ENCODE data around the gene MAFB. TPM values are rescaled to one million over a fixed set of nuclear protein-coding genes. Genes with fewer than 3 reads are reported as not detected.
"Not testable (repeated sequence)": the region's sequence is repeated elsewhere in the genome, so short reads cannot be mapped to it uniquely, and the experiment has no call there.

Gene MAFB
- 0.97 and 1.1 TPM in 2 replicates for total RNA-seq (2014; rRNA removed; shearing (Covaris generic))

DNA sequence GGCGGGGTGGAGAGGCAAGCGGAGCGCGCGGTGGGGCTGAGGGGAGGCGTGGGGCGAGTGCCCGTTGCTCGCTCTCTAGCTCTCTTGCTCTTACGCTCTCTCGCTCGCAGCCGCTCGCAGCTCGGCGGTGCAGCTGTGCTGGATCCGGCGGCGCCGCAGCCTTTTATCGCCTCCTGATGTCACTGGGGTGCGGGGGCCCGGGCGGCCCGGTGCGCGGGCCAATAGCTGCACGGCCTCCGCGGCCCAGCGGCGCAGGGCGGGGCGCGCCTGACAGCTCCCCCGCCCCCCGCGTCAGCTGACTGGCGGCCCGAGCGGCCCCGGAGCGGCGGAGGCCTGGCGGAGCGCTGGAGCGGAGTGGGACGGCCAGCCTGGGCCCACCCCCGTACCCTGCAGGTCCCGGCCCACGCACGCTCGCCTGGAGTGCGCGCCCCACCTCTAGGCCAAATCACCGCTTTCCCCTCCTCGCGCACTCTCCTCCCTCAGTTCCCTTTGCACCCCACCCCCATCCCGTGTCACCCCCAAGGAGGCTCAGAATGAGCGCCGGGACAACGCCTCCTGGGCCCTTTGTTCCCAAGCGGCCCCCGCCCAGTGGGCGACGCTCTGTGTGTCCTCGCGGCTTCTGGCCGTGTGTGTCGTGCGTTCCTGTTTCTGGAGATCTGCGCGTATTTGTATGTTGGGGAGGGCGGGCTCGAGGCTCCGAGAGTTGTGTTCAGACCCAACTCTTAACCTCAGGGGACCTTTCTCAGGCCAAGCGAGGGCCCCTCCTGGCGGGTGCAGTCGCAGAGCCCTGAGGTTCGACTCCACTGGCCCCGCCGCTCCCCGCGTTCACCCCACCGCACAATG, at the start of gene MAFB:
TSS of gene MAFB (minus strand) at position 137 of the 843 bp plus-strand sequence. CDS start 386 bp downstream, outside the sequence.
- DNase-seq (ENCODE audit: low read depth), result peak; percentile 86

DNA sequence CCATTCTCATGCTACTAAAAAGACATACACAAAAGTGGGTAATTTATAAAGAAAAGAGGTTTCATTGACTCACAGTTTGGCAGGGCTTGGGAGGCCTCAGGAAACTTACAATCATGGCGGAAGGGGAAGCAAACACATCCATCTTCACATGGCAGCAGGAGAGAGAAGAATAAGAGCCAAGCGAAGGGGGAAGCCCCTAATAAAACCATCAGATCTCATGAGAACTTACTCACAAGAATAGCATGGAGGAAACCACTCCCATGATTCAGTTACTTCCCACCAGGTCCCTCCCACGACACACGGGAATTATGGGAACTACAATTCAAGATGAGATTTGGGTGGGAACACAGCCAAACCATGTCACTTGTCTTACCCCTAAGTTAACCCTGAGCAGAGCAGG, 47.4 kb upstream of the MAFB start:
- not testable (repeated sequence) for DNase-seq (ENCODE audit: low read depth)

DNA sequence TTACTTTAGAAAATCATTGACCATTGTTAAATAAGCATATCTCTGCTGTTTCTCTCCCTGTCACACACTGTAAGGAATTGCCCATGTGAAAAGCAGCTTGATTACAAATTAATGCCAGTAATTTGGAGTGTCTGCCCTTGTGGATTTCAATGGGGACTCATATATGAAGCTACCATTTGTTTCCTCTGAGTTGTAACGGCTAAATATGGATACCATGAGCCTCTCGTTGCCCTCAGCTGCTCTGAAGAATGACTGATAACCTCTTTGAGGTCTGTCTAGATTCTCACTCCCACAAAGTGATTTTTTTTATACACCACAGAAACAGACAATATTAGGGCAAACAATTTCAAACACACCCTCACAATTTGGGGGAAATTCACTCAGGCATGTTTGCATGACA, 40.0 kb upstream of the MAFB start:
- no peak for DNase-seq (ENCODE audit: low read depth)

DNA sequence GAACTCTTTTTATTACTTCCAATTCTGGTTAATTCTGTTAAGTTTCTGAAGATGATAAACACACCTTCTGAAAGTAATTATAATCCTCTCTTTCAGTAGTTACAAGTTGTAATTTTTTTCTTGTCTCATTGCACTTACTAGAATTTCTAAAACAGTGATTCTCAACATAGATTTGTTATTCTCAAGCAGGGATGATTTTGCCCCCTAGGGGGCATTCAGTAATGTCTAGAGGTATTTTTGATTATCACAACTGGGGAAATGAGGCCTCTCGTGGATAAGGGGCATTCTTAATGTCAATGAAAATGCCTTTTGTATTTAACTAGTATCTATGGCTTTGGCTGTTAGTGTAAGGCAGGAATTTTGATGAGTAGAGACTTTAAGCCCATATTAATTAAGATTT, 39.4 kb upstream of the MAFB start:
- no peak for DNase-seq (ENCODE audit: low read depth)

DNA sequence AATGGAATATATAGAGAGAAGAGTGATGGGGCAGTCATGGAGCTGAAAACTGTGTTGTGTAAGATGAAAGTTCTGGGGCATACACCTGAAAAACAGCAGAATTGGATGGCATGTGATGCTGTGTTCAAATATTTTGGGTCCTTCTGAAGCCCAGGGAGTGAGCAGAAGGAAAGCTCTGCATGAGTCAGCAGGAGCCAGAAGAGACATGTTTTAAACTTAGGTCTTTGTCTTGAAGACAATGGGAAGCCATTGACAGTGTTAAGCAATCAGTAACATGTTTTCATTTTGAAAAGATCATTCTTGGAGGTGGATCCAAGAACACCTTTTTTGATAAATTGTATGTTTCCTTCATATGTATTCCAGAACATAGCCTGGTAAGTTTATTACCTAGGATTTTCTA, 38.9 kb upstream of the MAFB start:
- DNase-seq (ENCODE audit: low read depth), result no peak

DNA sequence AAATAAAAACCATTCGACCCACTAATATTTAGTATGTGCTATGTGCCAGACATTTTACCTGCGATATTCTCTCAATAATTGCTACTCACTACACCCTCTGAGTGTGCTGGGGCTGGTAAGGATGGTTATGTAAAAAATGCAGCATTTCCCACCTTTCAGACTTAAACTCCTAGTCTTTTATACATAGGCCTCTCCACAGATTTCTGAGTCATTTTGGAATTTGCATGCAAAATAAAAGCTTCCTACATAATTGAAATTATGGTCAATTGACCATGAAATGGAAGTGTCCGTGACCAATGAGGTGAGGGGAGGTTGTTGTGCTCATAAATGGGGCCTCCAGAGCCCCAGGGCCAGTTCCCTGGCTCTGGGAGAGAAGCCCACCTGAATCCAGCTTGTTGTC, 37.7 kb upstream of the MAFB start:
- no peak for DNase-seq (ENCODE audit: low read depth)

DNA sequence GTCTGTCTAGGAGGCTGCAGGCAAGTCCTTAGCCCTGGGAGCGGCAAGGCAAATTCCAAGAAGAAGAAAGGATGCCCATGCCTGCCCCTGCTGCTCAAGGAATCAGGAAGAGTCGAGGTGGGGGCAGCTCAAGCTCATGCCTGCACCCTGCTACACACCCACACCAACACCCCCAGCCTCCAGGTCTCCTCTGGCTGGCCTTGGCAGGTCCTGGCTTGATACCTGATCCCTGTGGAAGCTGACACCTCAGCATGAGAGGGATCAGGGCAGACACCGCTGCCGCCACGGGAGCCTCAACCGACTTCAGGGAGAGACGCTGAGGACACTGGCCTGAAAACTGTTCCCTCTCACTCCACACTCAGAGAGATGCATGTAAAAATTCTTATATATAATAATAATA, 35.5 kb upstream of the MAFB start:
- no peak for DNase-seq (ENCODE audit: low read depth)

DNA sequence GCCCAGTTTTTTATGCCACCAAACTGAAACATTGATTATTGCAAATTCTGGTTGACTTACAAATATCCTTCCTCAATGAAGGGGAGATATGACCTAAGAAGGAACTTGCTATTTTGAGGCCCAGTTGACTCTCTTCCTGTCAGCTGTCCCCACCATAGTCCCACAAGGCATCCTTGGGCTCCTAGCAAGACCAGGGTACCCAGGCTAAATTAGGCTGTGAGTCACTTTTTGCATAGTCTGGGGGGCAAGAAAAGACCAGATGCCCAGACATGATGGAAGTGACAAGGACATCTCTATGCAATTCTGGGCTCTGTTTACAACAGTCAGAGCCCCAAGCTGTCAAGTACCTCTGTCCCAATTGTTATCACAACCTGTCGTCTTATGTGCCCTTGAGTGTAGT, 31.8 kb upstream of the MAFB start:
- no peak for DNase-seq (ENCODE audit: low read depth)

DNA sequence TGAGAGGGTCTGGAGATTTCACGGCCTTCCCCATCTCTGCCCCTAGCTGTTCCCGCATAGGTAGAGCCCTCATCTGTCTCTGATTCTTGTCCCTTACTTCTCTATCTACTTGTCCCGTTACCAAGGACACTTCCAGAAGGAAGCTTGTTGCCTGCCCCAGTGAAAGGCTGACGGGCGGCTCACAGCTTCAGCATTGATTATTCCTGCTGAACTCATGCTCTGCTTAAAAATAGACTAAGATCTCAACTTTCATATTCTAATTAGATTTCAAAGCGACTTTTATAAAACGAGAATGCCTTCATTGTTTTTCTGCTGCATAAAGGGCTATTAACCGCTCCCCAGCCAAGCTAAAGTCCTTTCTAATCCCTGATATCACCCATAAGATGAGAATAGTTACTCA, 31.1 kb upstream of the MAFB start:
- DNase-seq (ENCODE audit: low read depth), result no peak

DNA sequence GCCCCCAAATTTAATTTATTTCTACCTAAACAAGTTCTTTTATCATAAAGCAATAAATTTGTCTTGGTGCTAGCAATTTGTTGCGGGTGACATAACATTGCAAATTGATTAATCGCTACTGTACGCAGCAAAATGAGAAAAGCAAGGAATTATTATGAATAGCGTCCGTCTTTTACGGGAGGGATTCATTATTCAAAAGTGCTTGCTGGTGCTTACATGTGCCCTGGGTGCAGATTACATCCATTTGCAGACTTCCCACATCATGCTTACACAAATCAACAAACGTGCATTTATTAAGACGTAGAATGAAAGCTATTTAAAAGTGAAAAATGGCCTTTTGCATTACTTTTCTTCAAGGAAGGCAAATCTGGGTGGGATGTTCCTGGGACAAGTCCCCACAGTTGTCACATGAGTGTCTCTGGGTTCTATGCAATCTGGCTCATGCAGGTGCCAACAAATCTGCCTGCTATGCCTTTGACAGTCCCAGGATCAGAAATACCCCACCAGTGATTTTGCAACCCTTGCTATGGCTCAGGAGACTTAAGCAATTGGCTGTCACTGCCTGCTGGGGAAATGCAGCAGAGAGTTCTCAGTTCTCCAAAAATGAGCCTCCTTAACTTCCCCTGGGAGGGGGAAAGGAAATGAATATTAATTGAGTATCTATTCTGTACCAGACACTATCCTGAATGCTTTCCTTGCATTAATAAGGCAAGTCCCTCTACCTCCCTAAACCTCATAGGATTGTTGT, 30.1 kb upstream of the MAFB start:
- no peak for DNase-seq (ENCODE audit: low read depth)

DNA sequence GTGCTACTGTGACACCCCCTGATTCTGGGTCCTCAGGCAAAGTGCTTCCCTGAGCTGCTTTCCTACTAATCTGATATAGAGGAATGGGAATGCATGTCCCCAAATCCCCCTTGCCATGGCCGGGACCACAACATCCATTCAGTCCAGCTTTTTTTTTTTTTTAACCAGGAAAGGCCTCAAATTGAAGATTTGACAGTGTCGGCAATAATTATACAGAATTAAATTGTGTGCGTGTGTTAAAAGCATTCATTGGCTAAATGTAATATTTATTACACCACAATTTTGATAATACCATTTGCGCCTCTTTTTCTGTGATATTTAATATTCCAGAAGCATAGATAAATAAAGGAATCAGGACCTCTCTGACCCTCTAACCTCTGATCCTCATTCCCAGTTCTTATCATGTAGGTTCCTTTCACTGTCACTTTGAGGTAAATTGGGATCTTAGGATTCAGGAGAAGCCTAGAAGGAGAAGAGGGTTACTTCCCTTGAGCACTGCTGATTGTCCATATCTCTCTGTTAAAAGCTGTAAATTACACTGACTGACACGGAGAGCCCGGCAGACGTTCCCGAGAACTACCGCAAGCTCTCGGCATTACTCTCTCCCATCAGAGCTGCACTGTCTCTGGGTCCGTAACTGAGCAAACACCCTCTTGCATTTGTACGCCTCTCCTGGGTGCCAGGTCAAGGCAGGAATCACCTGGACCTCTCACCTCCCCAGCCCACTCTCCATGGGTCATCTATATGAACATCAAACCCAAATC, 29.4 kb upstream of the MAFB start:
- no peak for DNase-seq (ENCODE audit: low read depth)

DNA sequence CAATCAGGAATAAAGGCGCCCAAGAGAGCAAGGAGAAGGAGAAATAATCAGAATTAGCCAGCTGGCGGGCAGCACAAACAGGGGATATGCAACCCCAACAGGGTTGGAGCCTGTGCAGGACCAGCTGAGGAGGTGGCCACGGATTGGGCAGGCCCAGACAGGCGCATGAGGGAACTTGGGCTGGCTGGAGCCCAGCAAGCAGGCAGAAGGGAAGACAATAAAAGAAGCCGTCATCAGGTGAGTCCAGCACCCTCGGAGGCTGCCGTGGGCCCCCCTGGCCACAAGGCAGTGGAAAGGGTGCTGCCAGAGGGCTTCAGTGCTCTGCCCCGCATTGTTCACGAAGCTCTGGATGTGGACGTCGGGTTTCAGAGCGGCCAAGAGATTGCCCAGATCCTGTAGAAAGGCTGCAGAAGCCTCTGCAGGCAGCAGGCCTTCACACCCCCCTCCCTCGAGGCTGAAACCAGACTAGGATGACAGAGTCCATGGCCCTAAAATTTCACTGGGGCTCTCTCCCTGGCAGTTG, 28.4 kb upstream of the MAFB start:
- DNase-seq (ENCODE audit: low read depth), result no peak

DNA sequence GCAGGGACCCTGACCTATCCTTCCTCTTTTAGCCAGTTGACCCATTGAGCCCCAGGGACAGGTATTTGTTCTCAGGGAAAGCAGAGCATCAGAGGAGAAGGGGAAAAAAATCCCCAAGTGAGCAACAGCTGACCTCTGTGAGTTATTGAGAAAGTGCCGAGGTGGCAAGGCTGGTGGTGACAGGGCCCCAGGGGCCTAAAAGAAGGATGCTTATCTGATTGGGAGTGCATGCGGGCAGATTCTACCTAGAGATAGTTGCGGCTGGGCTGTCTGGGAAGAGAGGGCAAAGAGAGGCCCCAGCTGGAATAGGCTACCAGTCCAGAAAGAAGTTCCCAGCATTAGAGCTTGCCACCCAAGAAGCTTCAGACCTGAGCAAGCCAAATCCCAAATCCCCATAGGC, 26.5 kb upstream of the MAFB start:
- DNase-seq (ENCODE audit: low read depth), result no peak

DNA sequence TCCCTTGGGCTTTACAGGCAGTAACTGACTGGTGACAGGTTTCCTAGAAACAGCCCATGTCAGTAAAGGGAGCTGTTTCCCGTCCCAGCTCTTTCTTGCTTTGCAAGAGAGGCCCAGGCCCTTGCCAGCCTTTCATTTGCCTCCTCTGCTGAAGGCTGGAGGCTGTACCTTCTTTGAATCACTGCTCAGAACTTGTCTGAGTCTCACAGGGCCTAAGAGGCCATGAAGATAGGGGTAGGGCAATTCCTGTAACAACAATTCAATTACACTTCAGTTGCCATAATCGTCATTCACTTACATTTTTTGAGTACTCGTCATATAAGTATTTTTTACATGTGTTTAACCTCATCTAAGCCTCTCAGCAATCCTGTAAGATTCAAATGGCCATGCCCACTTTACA, 25.9 kb upstream of the MAFB start:
- no peak for DNase-seq (ENCODE audit: low read depth)

DNA sequence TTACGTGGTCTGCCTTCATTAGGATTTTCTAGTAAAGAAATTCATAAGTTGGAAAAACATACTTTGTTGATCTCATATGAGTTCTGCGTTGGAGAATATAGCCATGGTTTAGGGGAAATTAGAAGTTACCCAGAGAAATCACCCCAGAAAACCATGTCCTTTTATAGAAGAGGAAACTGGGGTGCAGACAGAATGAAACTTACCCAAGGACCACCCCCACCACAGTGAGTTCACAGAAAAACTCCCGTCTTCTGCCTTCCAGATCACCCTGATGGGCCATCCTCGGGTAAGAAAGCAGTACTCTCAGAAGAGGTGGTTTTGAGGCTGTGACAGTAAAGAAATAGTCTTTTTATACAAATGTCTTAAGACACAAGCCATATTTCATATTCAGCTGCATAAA, 25.1 kb upstream of the MAFB start:
- no peak for DNase-seq (ENCODE audit: low read depth)

DNA sequence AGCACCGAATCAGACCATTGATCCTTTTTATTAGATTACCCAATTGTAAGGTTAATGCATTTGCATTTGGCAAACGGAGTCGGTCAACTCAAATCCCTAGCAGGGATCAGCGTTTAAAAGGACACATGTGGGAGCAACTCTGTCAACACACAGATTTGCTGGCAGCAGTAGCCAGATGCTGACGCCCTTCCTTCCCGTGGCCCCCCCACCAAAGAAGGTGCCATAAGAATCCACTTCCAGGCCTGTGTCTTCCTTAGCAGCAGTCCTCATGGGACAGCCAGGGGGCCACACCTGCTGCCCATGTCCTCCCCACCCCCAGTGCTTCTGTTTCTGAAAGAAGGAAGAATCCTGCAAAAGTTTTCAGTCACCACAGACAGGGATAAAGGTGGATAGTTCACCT, 24.5 kb upstream of the MAFB start:
- no peak for DNase-seq (ENCODE audit: low read depth)

DNA sequence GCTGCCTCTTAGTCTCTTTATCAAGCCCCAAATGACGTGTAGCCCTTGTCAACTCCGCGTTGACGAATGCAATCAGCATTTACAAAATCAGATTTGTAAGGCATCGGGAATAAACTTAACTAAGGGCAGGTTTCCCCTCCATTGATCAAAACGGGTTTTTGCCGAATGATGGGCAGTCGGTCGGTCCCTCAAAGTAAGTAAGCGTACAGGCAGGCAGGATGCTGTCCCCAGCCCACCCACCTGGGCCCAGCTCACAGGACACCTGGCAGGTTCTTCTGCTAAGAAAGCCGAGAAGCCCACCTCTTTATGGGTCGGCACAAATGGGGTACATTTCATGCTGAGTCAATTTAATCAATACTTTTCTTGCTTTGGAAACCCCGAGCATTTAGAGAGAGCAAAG, 22.0 kb upstream of the MAFB start:
- DNase-seq (ENCODE audit: low read depth), result no peak

DNA sequence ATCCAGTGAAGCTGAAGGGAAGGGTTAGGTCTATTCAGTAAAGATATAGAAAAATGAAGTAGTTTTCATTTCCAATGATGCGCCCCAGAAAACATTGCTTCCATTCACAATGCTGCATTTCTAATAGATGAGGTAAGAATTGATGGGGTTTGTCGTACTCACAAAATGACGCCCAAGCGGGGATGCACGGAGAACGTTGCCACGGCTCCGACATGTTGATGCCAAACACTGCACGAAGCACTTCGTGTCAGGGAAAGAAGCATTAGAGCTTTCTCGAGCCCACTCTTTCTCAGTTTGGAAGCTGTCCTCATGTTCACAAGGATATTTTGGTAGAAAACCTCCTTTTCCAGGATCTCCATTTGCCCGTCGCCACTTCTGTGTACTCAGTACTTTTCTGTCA, 21.6 kb upstream of the MAFB start:
- no peak for DNase-seq (ENCODE audit: low read depth)

DNA sequence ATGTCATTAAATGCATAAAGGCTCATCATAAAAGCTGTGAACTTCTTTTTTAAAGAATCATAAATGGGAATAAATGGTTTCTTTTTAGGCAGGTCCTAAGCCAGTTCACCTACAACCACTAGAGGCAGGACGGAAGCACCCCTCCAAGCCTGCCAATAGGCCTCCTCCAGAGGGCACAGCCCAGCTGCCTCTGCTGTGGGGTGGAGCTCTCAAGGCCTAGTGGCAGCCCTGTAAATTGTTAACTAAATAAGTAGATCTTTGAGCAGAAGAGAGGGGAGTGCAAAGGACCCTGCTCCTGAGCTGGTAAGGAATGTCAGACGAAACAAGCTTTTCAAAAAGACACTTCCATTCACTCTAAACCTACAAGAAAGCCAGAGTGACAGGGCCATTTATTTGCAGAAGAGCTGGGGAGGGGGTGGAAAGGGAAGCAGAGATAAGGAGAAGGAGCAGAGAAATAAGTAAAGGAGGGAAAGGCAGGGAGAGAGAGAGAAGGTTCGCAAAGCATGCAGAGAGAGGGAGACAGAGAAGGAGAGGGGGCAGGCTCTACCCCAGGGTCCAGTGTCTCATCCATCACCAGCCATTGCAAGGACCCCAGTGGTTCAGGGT, 18.0 kb upstream of the MAFB start:
- no peak for DNase-seq (ENCODE audit: low read depth)

DNA sequence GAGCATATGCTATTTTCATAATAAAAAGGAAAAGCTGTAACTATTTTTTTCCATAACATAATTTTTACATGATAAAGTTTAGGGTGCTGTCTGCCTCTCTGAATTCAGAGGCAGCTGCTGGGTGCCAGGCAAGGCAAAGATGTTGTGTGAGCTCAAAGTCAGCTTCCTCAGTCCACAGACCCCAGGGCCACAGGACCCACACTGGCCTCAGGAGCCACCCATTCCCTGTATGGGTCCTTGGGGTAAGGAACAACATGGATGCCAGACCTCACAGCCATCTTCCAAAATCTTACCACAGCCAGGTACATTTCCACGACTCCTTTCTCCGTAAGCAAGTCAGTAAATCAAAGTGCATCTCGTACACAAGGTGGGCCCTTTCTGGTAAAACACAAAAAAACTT, 16.4 kb upstream of the MAFB start:
- no peak for DNase-seq (ENCODE audit: low read depth)

DNA sequence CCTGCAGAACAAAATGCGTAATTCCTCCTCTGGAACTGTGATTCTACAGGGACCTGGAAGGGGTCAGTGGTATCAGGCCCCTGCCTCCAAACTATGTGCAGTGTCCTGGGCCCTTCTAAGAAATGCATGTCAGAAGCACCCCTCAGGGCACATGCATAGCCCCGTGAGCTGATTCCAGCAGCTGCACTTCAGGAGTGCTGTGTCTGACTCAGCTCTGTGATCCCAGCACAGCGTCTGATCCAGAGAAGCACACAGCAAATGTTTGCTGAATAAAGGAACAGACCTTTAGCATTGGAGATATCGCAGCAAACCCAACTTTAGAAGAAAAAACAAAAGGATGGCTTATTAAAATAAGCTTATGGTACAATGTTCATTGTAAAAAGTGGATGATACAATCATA, 15.8 kb upstream of the MAFB start:
- no peak for DNase-seq (ENCODE audit: low read depth)

DNA sequence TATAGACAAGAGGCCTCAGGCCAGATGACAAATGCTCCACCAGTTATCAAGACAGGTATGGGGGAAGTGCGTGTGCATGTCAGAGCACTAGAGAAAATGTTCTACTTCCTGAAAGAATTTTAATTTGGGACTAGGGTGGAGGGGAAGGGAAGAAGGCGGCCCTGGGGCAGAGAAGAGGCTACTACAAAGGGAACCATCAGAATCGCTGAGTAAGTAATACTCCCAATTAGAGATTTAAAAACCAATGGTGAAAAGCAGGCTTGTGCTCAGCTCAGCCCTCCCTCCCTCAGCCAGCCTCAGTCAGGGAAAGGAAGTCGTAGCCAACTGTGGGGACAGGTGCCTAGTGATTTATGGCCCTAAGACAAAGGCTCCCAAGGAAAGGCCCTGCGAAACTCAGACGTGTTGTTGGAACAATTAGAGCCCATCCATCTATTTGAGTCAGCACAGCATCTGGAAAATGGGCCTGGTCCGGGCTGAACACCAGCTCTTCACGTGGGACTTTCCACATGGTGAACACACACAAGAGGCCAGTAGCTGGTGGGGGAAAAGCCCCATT, 15.0 kb upstream of the MAFB start:
- DNase-seq (ENCODE audit: low read depth), result no peak
